ENCODE measurements around the gene OR6Y1.

DNA sequence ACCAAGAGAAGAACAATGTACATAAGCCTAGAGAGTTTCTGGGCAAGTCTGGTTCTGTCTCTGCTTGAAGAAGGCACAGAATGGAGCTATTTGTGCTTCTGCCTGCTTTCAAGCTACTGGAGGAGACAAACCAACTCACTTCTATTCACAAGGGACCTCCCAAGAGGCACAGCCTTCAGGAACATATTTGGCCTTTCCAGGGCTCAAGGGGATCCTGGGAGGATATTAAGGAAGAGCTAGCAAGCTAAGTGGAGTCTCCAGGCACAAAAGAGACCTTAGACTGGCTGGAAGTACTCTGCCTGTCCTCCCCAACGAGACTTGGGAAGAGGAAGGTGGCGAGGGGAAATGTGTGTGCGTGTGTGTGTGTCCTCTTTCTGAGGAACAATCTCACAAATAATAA, at the start of gene OR6Y1:
- TF ChIP-seq, protein P1, sequence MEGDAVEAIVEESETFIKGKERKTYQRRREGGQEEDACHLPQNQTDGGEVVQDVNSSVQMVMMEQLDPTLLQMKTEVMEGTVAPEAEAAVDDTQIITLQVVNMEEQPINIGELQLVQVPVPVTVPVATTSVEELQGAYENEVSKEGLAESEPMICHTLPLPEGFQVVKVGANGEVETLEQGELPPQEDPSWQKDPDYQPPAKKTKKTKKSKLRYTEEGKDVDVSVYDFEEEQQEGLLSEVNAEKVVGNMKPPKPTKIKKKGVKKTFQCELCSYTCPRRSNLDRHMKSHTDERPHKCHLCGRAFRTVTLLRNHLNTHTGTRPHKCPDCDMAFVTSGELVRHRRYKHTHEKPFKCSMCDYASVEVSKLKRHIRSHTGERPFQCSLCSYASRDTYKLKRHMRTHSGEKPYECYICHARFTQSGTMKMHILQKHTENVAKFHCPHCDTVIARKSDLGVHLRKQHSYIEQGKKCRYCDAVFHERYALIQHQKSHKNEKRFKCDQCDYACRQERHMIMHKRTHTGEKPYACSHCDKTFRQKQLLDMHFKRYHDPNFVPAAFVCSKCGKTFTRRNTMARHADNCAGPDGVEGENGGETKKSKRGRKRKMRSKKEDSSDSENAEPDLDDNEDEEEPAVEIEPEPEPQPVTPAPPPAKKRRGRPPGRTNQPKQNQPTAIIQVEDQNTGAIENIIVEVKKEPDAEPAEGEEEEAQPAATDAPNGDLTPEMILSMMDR (IDR thresholded peaks at IDR 0.05): no peak
- no peak for TF ChIP-seq POLR2A (IDR thresholded peaks at IDR 0.05)
